Measurements from ENCODE around the gene DNAH8.
"Not testable (repeated sequence)": the region's sequence is repeated elsewhere in the genome, so short reads cannot be mapped to it uniquely, and the experiment has no call there.

Gene DNAH8

DNA sequence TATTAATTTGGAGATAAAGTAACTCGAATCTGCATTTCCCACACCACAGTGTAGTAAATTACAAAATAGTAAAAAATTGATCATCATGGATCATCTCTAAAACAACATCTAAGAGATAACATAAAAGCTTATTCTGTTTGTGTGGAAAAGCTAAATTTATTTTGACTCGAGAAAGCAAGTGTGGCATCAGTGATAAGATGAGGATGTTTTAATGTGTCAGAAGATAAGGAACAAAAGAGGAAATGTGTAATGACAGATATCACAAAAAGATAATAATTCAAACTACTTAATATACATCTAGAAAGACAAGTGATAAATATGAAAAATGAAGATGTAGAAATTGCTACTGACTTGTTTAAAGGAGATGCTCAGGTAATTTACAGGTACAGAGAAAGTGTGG is 74.1 kb downstream of the DNAH8 start:
- Mint-ChIP-seq H3K36me3 (ENCODE audit: low read depth) (no peaks in the 10 kb centered on the region), H3K27me3 (peaks cover 27% of the 10 kb centered on the region)

GRCh38 chr6:38792356-38792755 is 77.2 kb downstream of the DNAH8 start:
- no peaks in the 10 kb centered on the region for H3K4me1 Mint-ChIP-seq (ENCODE audit: low read depth)
- no peak overlapping the region for H3K27ac Mint-ChIP-seq
- H3K36me3 Mint-ChIP-seq (ENCODE audit: low read depth), result no peaks in the 10 kb centered on the region
- peaks cover 26% of the 10 kb centered on the region for H3K27me3 Mint-ChIP-seq
- H3K9me3 Mint-ChIP-seq, result no peaks in the 10 kb centered on the region
- H3K4me3 Mint-ChIP-seq, result no peak overlapping the region

More for the DNA sequence above, 74.1 kb downstream of the DNAH8 start:
- no peaks in the 10 kb centered on the region for H3K4me1 Mint-ChIP-seq (ENCODE audit: low read depth)
- no peak overlapping the region for H3K4me3 Mint-ChIP-seq
- no peaks in the 10 kb centered on the region for H3K9me3 Mint-ChIP-seq
- no peak overlapping the region for H3K27ac Mint-ChIP-seq

- Mint-ChIP-seq H3K27me3 (peaks cover 38% of the 10 kb centered on the region), H3K27ac (no peak overlapping the region), H3K9me3 (no peaks in the 10 kb centered on the region), H3K4me1 (ENCODE audit: low read depth) (no peaks in the 10 kb centered on the region), H3K4me3 (no peak overlapping the region), H3K36me3 (ENCODE audit: low read depth) (no peaks in the 10 kb centered on the region)
Observed at GRCh38 chr6:38794682-38795081, 79.6 kb downstream of the DNAH8 start.

- Mint-ChIP-seq H3K27me3 (peaks cover 51% of the 10 kb centered on the region), H3K4me3 (no peak overlapping the region)
Observed at GRCh38 chr6:38796006-38796405, 80.9 kb downstream of the DNAH8 start.

DNA sequence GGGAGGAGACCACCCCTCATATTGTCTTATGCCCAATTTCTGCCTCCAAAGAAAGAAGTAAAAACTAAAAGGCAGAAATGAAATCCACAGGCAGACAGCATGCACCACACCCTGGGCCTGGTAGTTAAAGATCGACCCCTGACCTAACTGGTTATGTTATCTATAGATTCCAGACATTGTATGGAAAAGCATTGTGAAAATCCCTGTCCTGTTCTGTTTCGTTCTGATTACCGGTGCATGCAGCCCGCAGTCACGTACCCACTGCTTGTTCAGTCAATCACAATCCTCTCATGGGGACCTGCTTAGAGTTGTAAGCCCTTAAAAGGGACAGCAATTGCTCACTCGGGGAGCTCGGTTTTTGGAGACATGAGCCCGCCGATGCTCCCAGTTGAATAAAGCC is 81.3 kb downstream of the DNAH8 start:
- H3K4me3 Mint-ChIP-seq; H3K27ac Mint-ChIP-seq; H3K9me3 Mint-ChIP-seq; H3K36me3 Mint-ChIP-seq (ENCODE audit: low read depth); H3K4me1 Mint-ChIP-seq (ENCODE audit: low read depth): not testable (repeated sequence)
- peaks cover 54% of the 10 kb centered on the region for H3K27me3 Mint-ChIP-seq

More at GRCh38 chr6:38796006-38796405, 80.9 kb downstream of the DNAH8 start:
- Mint-ChIP-seq H3K4me1 (ENCODE audit: low read depth) (no peaks in the 10 kb centered on the region), H3K27ac (no peak overlapping the region), H3K9me3 (no peaks in the 10 kb centered on the region), H3K36me3 (ENCODE audit: low read depth) (no peaks in the 10 kb centered on the region)

GRCh38 chr6:38796850-38797249 is 81.7 kb downstream of the DNAH8 start:
- no peaks in the 10 kb centered on the region for H3K36me3 Mint-ChIP-seq (ENCODE audit: low read depth)
- no peaks in the 10 kb centered on the region for H3K9me3 Mint-ChIP-seq
- H3K27me3 Mint-ChIP-seq, result peaks cover 53% of the 10 kb centered on the region
- no peak overlapping the region for H3K27ac Mint-ChIP-seq
- no peak overlapping the region for H3K4me3 Mint-ChIP-seq
- H3K4me1 Mint-ChIP-seq (ENCODE audit: low read depth), result no peaks in the 10 kb centered on the region

GRCh38 chr6:38797391-38797790 is 82.3 kb downstream of the DNAH8 start:
- H3K4me3 Mint-ChIP-seq, result no peak overlapping the region
- no peaks in the 10 kb centered on the region for H3K9me3 Mint-ChIP-seq
- no peak overlapping the region for H3K27ac Mint-ChIP-seq
- no peaks in the 10 kb centered on the region for H3K36me3 Mint-ChIP-seq (ENCODE audit: low read depth)
- peaks cover 52% of the 10 kb centered on the region for H3K27me3 Mint-ChIP-seq
- H3K4me1 Mint-ChIP-seq (ENCODE audit: low read depth), result no peaks in the 10 kb centered on the region

GRCh38 chr6:38799529-38800184 is 84.5 kb downstream of the DNAH8 start:
- H3K9me3 Mint-ChIP-seq, result no peaks in the 10 kb centered on the region
- peaks cover 64% of the 10 kb centered on the region for H3K27me3 Mint-ChIP-seq
- no peaks in the 10 kb centered on the region for H3K36me3 Mint-ChIP-seq (ENCODE audit: low read depth)
- H3K4me3 Mint-ChIP-seq, result no peak overlapping the region
- H3K27ac Mint-ChIP-seq, result no peak overlapping the region
- H3K4me1 Mint-ChIP-seq (ENCODE audit: low read depth), result no peaks in the 10 kb centered on the region

DNA sequence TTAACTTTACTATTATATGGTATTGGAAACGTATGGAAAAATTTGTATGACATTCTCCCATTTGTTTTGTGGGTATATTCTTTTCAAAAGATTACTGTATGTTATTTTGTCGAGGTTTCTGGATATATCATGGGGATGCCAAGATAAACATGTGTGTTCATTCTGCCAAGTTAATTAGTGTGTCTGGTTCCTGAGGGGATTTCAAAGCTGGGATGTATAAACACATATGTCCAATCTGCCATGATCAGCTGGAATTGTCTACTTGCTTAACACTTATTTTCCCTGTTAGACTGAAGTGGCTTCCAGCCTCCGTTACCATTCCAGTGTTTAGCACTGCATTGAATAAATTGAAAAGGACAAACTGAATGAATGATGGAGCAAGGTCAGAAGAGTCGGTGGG is 86.2 kb downstream of the DNAH8 start:
- Mint-ChIP-seq H3K4me1 (ENCODE audit: low read depth) (no peaks in the 10 kb centered on the region), H3K27ac (no peak overlapping the region), H3K4me3 (no peak overlapping the region), H3K9me3 (no peaks in the 10 kb centered on the region), H3K36me3 (ENCODE audit: low read depth) (no peaks in the 10 kb centered on the region), H3K27me3 (peaks cover 71% of the 10 kb centered on the region)

- no peak overlapping the region for H3K27ac Mint-ChIP-seq
- no peaks in the 10 kb centered on the region for H3K36me3 Mint-ChIP-seq (ENCODE audit: low read depth)
- no peaks in the 10 kb centered on the region for H3K4me1 Mint-ChIP-seq (ENCODE audit: low read depth)
- H3K27me3 Mint-ChIP-seq, result peaks cover 68% of the 10 kb centered on the region
- H3K9me3 Mint-ChIP-seq, result no peaks in the 10 kb centered on the region
- H3K4me3 Mint-ChIP-seq, result no peak overlapping the region
Observed at GRCh38 chr6:38802497-38802896, 87.4 kb downstream of the DNAH8 start.

DNA sequence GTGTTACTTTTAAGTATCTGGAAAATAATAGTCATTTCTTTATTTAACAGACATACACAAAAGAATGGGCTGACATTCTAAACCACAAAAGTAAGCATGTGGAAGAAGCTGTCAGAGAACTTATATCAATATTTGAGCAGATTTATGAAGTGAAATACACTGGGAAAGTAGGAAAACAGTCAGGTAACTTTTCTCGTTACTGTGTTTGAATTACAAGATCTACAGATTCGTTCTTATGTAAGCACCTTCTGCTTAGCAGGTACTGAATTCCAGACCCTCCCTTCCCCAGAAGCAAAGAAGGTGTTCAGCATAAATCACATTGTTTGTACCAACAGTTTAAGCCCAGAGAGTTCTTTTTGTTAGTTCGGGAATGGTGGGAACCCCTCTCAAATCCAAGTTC is 88.0 kb downstream of the DNAH8 start:
- Mint-ChIP-seq H3K9me3 (no peaks in the 10 kb centered on the region), H3K27me3 (peaks cover 66% of the 10 kb centered on the region), H3K4me1 (ENCODE audit: low read depth) (no peaks in the 10 kb centered on the region), H3K4me3 (no peak overlapping the region), H3K27ac (no peak overlapping the region), H3K36me3 (ENCODE audit: low read depth) (no peaks in the 10 kb centered on the region)

DNA sequence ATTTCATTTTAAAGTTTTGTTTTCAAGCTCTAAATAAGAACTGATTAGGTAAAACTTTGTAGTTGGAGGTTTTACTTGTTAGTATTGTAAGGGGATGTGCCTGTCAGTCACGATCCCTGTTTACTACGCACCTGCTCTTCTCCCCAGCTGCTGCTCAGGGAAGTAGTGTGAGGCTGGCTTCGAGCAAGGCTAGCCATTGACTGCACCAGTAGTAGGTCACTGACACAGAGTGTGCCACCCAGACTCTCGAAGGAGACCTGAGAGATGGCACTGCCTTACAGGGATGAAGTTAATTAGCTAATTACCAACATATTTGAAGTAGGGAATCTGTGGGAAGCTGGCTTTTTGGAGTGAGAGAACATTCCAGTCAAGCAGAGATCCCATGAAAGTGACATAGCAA is 89.2 kb downstream of the DNAH8 start:
- peaks cover 61% of the 10 kb centered on the region for H3K27me3 Mint-ChIP-seq
- H3K4me1 Mint-ChIP-seq (ENCODE audit: low read depth), result no peaks in the 10 kb centered on the region

GRCh38 chr6:38805127-38805655 is 90.1 kb downstream of the DNAH8 start:
- H3K4me1 Mint-ChIP-seq (ENCODE audit: low read depth), result no peaks in the 10 kb centered on the region

More for the DNA sequence above, 89.2 kb downstream of the DNAH8 start:
- Mint-ChIP-seq H3K4me3 (no peak overlapping the region), H3K36me3 (ENCODE audit: low read depth) (no peaks in the 10 kb centered on the region), H3K27ac (no peak overlapping the region), H3K9me3 (no peaks in the 10 kb centered on the region)

GRCh38 chr6:38805692-38806091 is 90.6 kb downstream of the DNAH8 start:
- Mint-ChIP-seq H3K9me3 (no peaks in the 10 kb centered on the region), H3K4me1 (ENCODE audit: low read depth) (no peaks in the 10 kb centered on the region), H3K4me3 (no peak overlapping the region), H3K36me3 (ENCODE audit: low read depth) (no peaks in the 10 kb centered on the region), H3K27ac (no peak overlapping the region), H3K27me3 (peaks cover 52% of the 10 kb centered on the region)

More at GRCh38 chr6:38805127-38805655, 90.1 kb downstream of the DNAH8 start:
- no peak overlapping the region for H3K27ac Mint-ChIP-seq
- H3K36me3 Mint-ChIP-seq (ENCODE audit: low read depth), result no peaks in the 10 kb centered on the region
- peaks cover 56% of the 10 kb centered on the region for H3K27me3 Mint-ChIP-seq
- no peaks in the 10 kb centered on the region for H3K9me3 Mint-ChIP-seq
- H3K4me3 Mint-ChIP-seq, result no peak overlapping the region

GRCh38 chr6:38806271-38806670 is 91.2 kb downstream of the DNAH8 start:
- Mint-ChIP-seq H3K4me1 (ENCODE audit: low read depth) (no peaks in the 10 kb centered on the region), H3K36me3 (ENCODE audit: low read depth) (no peaks in the 10 kb centered on the region), H3K9me3 (no peaks in the 10 kb centered on the region), H3K27me3 (peaks cover 51% of the 10 kb centered on the region), H3K27ac (no peak overlapping the region), H3K4me3 (no peak overlapping the region)

DNA sequence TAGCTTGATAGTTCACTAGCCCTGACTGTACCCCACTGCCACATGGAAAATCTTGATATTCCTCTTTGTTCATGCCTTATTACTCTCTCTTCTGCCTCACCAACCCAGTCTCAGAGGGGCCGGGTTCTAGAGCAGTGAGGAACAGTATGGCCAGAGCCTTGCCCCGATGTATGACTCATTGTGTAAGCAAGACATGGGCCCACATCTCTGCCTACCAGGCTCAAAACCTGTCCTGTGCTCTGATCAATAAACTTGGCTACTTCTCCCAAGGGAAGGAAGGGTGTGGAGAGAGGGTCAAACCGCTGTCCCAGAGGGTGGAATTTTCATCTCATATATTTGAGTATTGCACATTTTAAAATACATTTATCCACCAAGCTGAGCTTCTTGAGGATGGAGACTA is 91.7 kb downstream of the DNAH8 start:
- no peaks in the 10 kb centered on the region for H3K9me3 Mint-ChIP-seq
- H3K27ac Mint-ChIP-seq, result no peak overlapping the region
- no peaks in the 10 kb centered on the region for H3K4me1 Mint-ChIP-seq (ENCODE audit: low read depth)
- H3K36me3 Mint-ChIP-seq (ENCODE audit: low read depth), result no peaks in the 10 kb centered on the region
- H3K27me3 Mint-ChIP-seq, result peaks cover 52% of the 10 kb centered on the region
- H3K4me3 Mint-ChIP-seq, result no peak overlapping the region
